Measurements from ENCODE around the gene JDP2. TPM values are rescaled to one million over a fixed set of nuclear protein-coding genes. Genes with fewer than 3 reads are reported as not detected.

JDP2 gene
- total RNA-seq, 1 experiment from 2014 or later, result 45.3 TPM

GRCh38 chr14:75389679-75390078 is 38.1 kb upstream of the JDP2 start:
- intact Hi-C loops (cut with micrococcal nuclease), result no loop called here
- no peaks in the 10 kb centered on the region for H3K36me3 Mint-ChIP-seq (ENCODE audit: insufficient read depth, unreplicated experiment)
- H3K4me1 Mint-ChIP-seq (ENCODE audit: insufficient read depth, unreplicated experiment), result no peaks in the 10 kb centered on the region
- POLR2A ChIA-PET, result interaction anchor here (0.7 to 1.3 kb wide), 4 partner anchors 12 to 36 kb away, joined by 3 read pairs; no protein-coding TSS in a partner anchor
- no peaks in the 10 kb centered on the region for H3K9me3 Mint-ChIP-seq (ENCODE audit: unreplicated experiment)
- CTCF ChIA-PET, result no interaction called here
- no peak overlapping the region for H3K27ac Mint-ChIP-seq (ENCODE audit: low read depth, unreplicated experiment)
- H3K27me3 Mint-ChIP-seq (ENCODE audit: insufficient read depth, unreplicated experiment), result peaks cover 6% of the 10 kb centered on the region
- no peak for DNase-seq (ENCODE audit: unreplicated experiment)
- no peak overlapping the region for H3K4me3 Mint-ChIP-seq (ENCODE audit: unreplicated experiment)
- BruUV-seq (replicated peaks), result no TSS peak
- no peak for TF ChIP-seq CTCF (IDR thresholded peaks at IDR 0.05; ENCODE audit: unreplicated experiment)

GRCh38 chr14:75390183-75390582 is 37.6 kb upstream of the JDP2 start:
- no TSS peak for BruUV-seq (replicated peaks)
- H3K36me3 Mint-ChIP-seq (ENCODE audit: insufficient read depth, unreplicated experiment), result no peaks in the 10 kb centered on the region
- DNase-seq (ENCODE audit: unreplicated experiment), result no peak
- POLR2A ChIA-PET, result interaction anchor here (0.7 kb wide), 1 partner anchor 37 kb away, joined by 3 read pairs; no protein-coding TSS in a partner anchor
- TF ChIP-seq CTCF (IDR thresholded peaks at IDR 0.05; ENCODE audit: unreplicated experiment), result no peak
- H3K27me3 Mint-ChIP-seq (ENCODE audit: insufficient read depth, unreplicated experiment), result peaks cover 1% of the 10 kb centered on the region
- no peaks in the 10 kb centered on the region for H3K9me3 Mint-ChIP-seq (ENCODE audit: unreplicated experiment)
- CTCF ChIA-PET, result no interaction called here
- no peak overlapping the region for H3K4me3 Mint-ChIP-seq (ENCODE audit: unreplicated experiment)
- H3K4me1 Mint-ChIP-seq (ENCODE audit: insufficient read depth, unreplicated experiment), result no peaks in the 10 kb centered on the region
- intact Hi-C loops (cut with micrococcal nuclease), result no loop called here
- no peak overlapping the region for H3K27ac Mint-ChIP-seq (ENCODE audit: low read depth, unreplicated experiment)

GRCh38 chr14:75391953-75392352 is 35.9 kb upstream of the JDP2 start:
- no TSS peak for BruUV-seq (replicated peaks)
- intact Hi-C loops (cut with micrococcal nuclease), result no loop called here
- Mint-ChIP-seq H3K9me3 (ENCODE audit: unreplicated experiment) (no peaks in the 10 kb centered on the region), H3K36me3 (ENCODE audit: insufficient read depth, unreplicated experiment) (no peaks in the 10 kb centered on the region), H3K4me1 (ENCODE audit: insufficient read depth, unreplicated experiment) (no peaks in the 10 kb centered on the region), H3K4me3 (ENCODE audit: unreplicated experiment) (no peak overlapping the region), H3K27ac (ENCODE audit: low read depth, unreplicated experiment) (no peak overlapping the region), H3K27me3 (ENCODE audit: insufficient read depth, unreplicated experiment) (peaks cover 11% of the 10 kb centered on the region)
- ChIA-PET POLR2A (no interaction called here), CTCF (no interaction called here)
- TF ChIP-seq CTCF (IDR thresholded peaks at IDR 0.05; ENCODE audit: unreplicated experiment), result no peak
- no peak for DNase-seq (ENCODE audit: unreplicated experiment)

GRCh38 chr14:75392686-75393641 is 34.9 kb upstream of the JDP2 start:
- H3K9me3 Mint-ChIP-seq (ENCODE audit: unreplicated experiment), result no peaks in the 10 kb centered on the region
- TF ChIP-seq CTCF (IDR thresholded peaks at IDR 0.05; ENCODE audit: unreplicated experiment), result no peak
- peaks cover 11% of the 10 kb centered on the region for H3K27me3 Mint-ChIP-seq (ENCODE audit: insufficient read depth, unreplicated experiment)
- intact Hi-C loops (cut with micrococcal nuclease), result no loop called here
- DNase-seq (ENCODE audit: unreplicated experiment), result no peak
- H3K36me3 Mint-ChIP-seq (ENCODE audit: insufficient read depth, unreplicated experiment), result no peaks in the 10 kb centered on the region
- no TSS peak for BruUV-seq (replicated peaks)
- ChIA-PET CTCF (interaction anchor here (0.9 kb wide), 1 partner anchor 84 kb away, joined by 3 read pairs; no protein-coding TSS in a partner anchor), POLR2A (no interaction called here)
- H3K4me1 Mint-ChIP-seq (ENCODE audit: insufficient read depth, unreplicated experiment), result no peaks in the 10 kb centered on the region
- no peak overlapping the region for H3K4me3 Mint-ChIP-seq (ENCODE audit: unreplicated experiment)
- no peak overlapping the region for H3K27ac Mint-ChIP-seq (ENCODE audit: low read depth, unreplicated experiment)
